MCF 10A (cell line): ENCODE measurements around the gene ACTN2. TPM values are rescaled to one million over a fixed set of nuclear protein-coding genes. Genes with fewer than 3 reads are reported as not detected.

ENCODE experiments used
- BruUV-seq: library from RNA; stranded (reverse); fragments of 400-500 nt; replicated peaks from 2 replicates; lab custom pipeline; 2021; lab: Mats Ljungman, UMichigan
- CTCF ChIA-PET: fragments of 300-600 bp; sonication (Branson Sonifier 250); formaldehyde crosslinking; extraction: SDS; loops from one replicate; lab custom pipeline; 2021; ENCODE audit warnings: antibody characterized with exemption, inconsistent platforms; lab: Yijun Ruan, JAX
- POLR2A ChIA-PET: fragments of 300-600, 350-650 bp; sonication (Branson Sonifier 250); formaldehyde crosslinking; extraction: SDS; loops from one replicate; lab custom pipeline; 2020; ENCODE audit warnings: antibody characterized with exemption, inconsistent platforms; lab: Yijun Ruan, JAX
- DNase-seq: peaks from one replicate; pipeline ENCODE4 v3.0.0-alpha.2; 2018; ENCODE audit not compliant: unreplicated experiment
- H3K27ac Mint-ChIP-seq: one replicate; pipeline ENCODE4 v1.8.0; 2022; ENCODE audit warnings: mild to moderate bottlenecking, low read depth, mixed read lengths; ENCODE audit not compliant: unreplicated experiment
- H3K27me3 Mint-ChIP-seq: one replicate; pipeline ENCODE4 v1.8.0; 2022; ENCODE audit warnings: mixed read lengths; ENCODE audit not compliant: insufficient read depth, unreplicated experiment
- H3K36me3 Mint-ChIP-seq: one replicate; pipeline ENCODE4 v1.8.0; 2022; ENCODE audit warnings: mild to moderate bottlenecking, moderate library complexity, mixed read lengths; ENCODE audit not compliant: insufficient read depth, unreplicated experiment
- H3K4me1 Mint-ChIP-seq: one replicate; pipeline ENCODE4 v1.8.0; 2022; ENCODE audit warnings: mixed read lengths; ENCODE audit not compliant: insufficient read depth, unreplicated experiment
- H3K4me3 Mint-ChIP-seq: one replicate; pipeline ENCODE4 v1.8.0; 2022; ENCODE audit warnings: mild to moderate bottlenecking, moderate library complexity, mixed read lengths; ENCODE audit not compliant: unreplicated experiment
- H3K9me3 Mint-ChIP-seq: one replicate; pipeline ENCODE4 v1.8.0; 2022; ENCODE audit warnings: mixed read lengths; ENCODE audit not compliant: unreplicated experiment
- intact Hi-C: fragments of 100-400 bp; cut with micrococcal nuclease; formaldehyde crosslinking; loops from 2 replicates; pipeline ENCODE4 v1.14.1; 2022
- total RNA-seq: library from RNA; stranded (reverse); gene quantifications from 2 replicates; pipeline ENCODE4 v1.2.3, GENCODE V29; 2022
- TF ChIP-seq, protein P1 (sequence below): fragments of 200-600 bp; IDR thresholded peaks from one replicate; pipeline ENCODE4 v1.8.0; 2022; ENCODE audit warnings: antibody characterized with exemption, mild to moderate bottlenecking; ENCODE audit not compliant: unreplicated experiment

ACTN2 gene
- total RNA-seq, 1 experiment from 2014 or later, result not detected

- CTCF ChIA-PET, result interaction anchor here (0.6 kb wide), 2 partner anchors 93 to 117 kb away, joined by 3 to 4 read pairs; no protein-coding TSS in a partner anchor
- no peaks in the 10 kb centered on the region for H3K36me3 Mint-ChIP-seq
- TF ChIP-seq, protein P1, sequence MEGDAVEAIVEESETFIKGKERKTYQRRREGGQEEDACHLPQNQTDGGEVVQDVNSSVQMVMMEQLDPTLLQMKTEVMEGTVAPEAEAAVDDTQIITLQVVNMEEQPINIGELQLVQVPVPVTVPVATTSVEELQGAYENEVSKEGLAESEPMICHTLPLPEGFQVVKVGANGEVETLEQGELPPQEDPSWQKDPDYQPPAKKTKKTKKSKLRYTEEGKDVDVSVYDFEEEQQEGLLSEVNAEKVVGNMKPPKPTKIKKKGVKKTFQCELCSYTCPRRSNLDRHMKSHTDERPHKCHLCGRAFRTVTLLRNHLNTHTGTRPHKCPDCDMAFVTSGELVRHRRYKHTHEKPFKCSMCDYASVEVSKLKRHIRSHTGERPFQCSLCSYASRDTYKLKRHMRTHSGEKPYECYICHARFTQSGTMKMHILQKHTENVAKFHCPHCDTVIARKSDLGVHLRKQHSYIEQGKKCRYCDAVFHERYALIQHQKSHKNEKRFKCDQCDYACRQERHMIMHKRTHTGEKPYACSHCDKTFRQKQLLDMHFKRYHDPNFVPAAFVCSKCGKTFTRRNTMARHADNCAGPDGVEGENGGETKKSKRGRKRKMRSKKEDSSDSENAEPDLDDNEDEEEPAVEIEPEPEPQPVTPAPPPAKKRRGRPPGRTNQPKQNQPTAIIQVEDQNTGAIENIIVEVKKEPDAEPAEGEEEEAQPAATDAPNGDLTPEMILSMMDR, result no peak
- H3K27me3 Mint-ChIP-seq, result peaks cover 16% of the 10 kb centered on the region
- no peak for DNase-seq
- intact Hi-C loops, result no loop called here
- BruUV-seq, result no TSS peak
- POLR2A ChIA-PET, result interaction anchor here (0.7 kb wide), 1 partner anchor 117 kb away, joined by 3 read pairs; no protein-coding TSS in a partner anchor
- no peaks in the 10 kb centered on the region for H3K4me1 Mint-ChIP-seq
- H3K27ac Mint-ChIP-seq, result no peak overlapping the region
- no peak overlapping the region for H3K4me3 Mint-ChIP-seq
- H3K9me3 Mint-ChIP-seq, result no peaks in the 10 kb centered on the region
Measured at GRCh38 chr1:236642763-236643162, 43.5 kb upstream of the ACTN2 start.

- Mint-ChIP-seq H3K36me3 (no peaks in the 10 kb centered on the region), H3K9me3 (no peaks in the 10 kb centered on the region), H3K4me1 (no peaks in the 10 kb centered on the region), H3K4me3 (no peak overlapping the region), H3K27ac (no peak overlapping the region), H3K27me3 (peaks cover 25% of the 10 kb centered on the region)
- no peak for DNase-seq
- BruUV-seq, result no TSS peak
- TF ChIP-seq, protein P1, result no peak
- ChIA-PET POLR2A (no interaction called here), CTCF (interaction anchor here (0.6 kb wide), 2 partner anchors 36 kb away, joined by 3 to 4 read pairs; no protein-coding TSS in a partner anchor)
- intact Hi-C loops, result no loop called here
Measured at GRCh38 chr1:236645016-236645680, 41.2 kb upstream of the ACTN2 start.

DNA sequence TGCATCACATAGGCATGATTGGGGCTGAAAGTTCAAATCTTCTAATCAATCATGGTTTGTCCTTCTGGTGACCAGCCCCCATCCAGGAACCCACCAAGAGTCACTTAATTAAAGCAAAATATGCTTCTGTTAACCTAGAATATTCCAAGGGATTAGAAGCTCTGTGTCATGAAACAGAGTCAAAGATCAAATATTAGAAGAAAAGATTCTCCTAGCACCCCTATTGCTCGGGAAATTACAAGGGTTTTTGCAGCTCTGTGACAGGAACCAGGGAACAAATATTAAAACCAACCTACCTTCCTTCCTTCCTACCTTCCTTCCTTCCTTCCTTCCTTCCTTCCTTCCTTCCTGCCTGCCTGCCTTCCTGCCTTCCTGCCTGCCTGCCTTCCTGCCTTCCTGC, 31.8 kb upstream of the ACTN2 start:
- Mint-ChIP-seq H3K9me3 (no peaks in the 10 kb centered on the region), H3K27me3 (peaks cover 27% of the 10 kb centered on the region), H3K4me3 (no peak overlapping the region), H3K27ac (no peak overlapping the region), H3K4me1 (no peaks in the 10 kb centered on the region), H3K36me3 (no peaks in the 10 kb centered on the region)
- intact Hi-C loops, result no loop called here
- DNase-seq, result no peak
- BruUV-seq, result no TSS peak
- TF ChIP-seq, protein P1, result no peak
- CTCF ChIA-PET, result interaction anchor here (0.5 to 0.7 kb wide), 3 partner anchors 18 to 892 kb away, joined by 3 to 5 read pairs (median 3); no protein-coding TSS in a partner anchor
- POLR2A ChIA-PET, result no interaction called here

- POLR2A ChIA-PET, result no interaction called here
- CTCF ChIA-PET, result interaction anchor here (0.5 to 0.7 kb wide), 3 partner anchors 19 to 893 kb away, joined by 3 to 5 read pairs (median 3); no protein-coding TSS in a partner anchor
- BruUV-seq, result no TSS peak
- Mint-ChIP-seq H3K4me3 (no peak overlapping the region), H3K27me3 (peaks cover 27% of the 10 kb centered on the region), H3K36me3 (no peaks in the 10 kb centered on the region), H3K9me3 (no peaks in the 10 kb centered on the region), H3K4me1 (no peaks in the 10 kb centered on the region), H3K27ac (no peak overlapping the region)
- intact Hi-C loops, result no loop called here
- DNase-seq, result no peak
- TF ChIP-seq, protein P1, result no peak
Measured at GRCh38 chr1:236654957-236655356, 31.3 kb upstream of the ACTN2 start.
